HepG2 (cell line): ENCODE data around the gene SMYD1. TPM values are rescaled to one million over a fixed set of nuclear protein-coding genes. Genes with fewer than 3 reads are reported as not detected.

Experiments
- CBX1 ChIP-seq: IDR thresholded peaks from one replicate; pipeline ENCODE4 v1.6.1; 2016; ENCODE audit warnings: antibody characterized with exemption, low read depth
- DDIT3 ChIP-seq: sonication (generic); formaldehyde crosslinking; IDR thresholded peaks from 2 replicates; pipeline ENCODE4 v1.4.0; 2020; ENCODE audit warnings: mild to moderate bottlenecking, missing genetic modification reagents
- EEA1 ChIP-seq: sonication (generic); formaldehyde crosslinking; IDR thresholded peaks from 2 replicates; pipeline ENCODE4 v1.5.1; 2020; ENCODE audit warnings: mild to moderate bottlenecking, missing genetic modification reagents, borderline replicate concordance
- EHMT2 ChIP-seq: fragments of 200-600 bp; sonication (generic); IDR thresholded peaks from 2 replicates; pipeline ENCODE4 v1.7.0; 2017; ENCODE audit warnings: antibody characterized with exemption, low read depth, low read length, borderline replicate concordance
- FOSL1 ChIP-seq: sonication (generic); formaldehyde crosslinking; IDR thresholded peaks from 2 replicates; pipeline ENCODE4 v1.9.0; 2021; ENCODE audit warnings: missing genetic modification reagents, borderline replicate concordance
- HNRNPK ChIP-seq: fragments of 200-400 bp; formaldehyde crosslinking; IDR thresholded peaks from 2 replicates; pipeline ENCODE4 v1.6.1; 2018; ENCODE audit warnings: low read length, low read depth, moderate library complexity, mild to moderate bottlenecking; ENCODE audit not compliant: poor library complexity, severe bottlenecking
- IKZF5 ChIP-seq: IDR thresholded peaks from 2 replicates; pipeline ENCODE4 v1.6.1; 2018; ENCODE audit warnings: missing genetic modification reagents, mild to moderate bottlenecking, missing compliant biosample characterization
- KAT7 ChIP-seq: IDR thresholded peaks from 2 replicates; pipeline ENCODE4 v1.6.1; 2018; ENCODE audit warnings: borderline replicate concordance, missing compliant biosample characterization
- MXD1 ChIP-seq: sonication (generic); formaldehyde crosslinking; IDR thresholded peaks from 2 replicates; pipeline ENCODE4 v1.4.0; 2020; ENCODE audit warnings: mild to moderate bottlenecking, missing genetic modification reagents
- PATZ1 ChIP-seq: sonication (generic); formaldehyde crosslinking; IDR thresholded peaks from 2 replicates; pipeline ENCODE4 v1.4.0; 2020; ENCODE audit warnings: missing genetic modification reagents
- PREB ChIP-seq: sonication (generic); formaldehyde crosslinking; IDR thresholded peaks from 2 replicates; pipeline ENCODE4 v1.4.0; 2020; ENCODE audit warnings: missing genetic modification reagents
- RFX1 ChIP-seq: fragments of 450-650 bp; IDR thresholded peaks from 2 replicates; pipeline ENCODE4 v1.6.1; 2017
- TCF7 ChIP-seq: sonication (generic); IDR thresholded peaks from 2 replicates; pipeline ENCODE4 v1.6.1; 2016; ENCODE audit warnings: antibody characterized with exemption, low read depth
- TEAD3 ChIP-seq: optimal IDR thresholded peaks from 2 replicates; pipeline ENCODE3; 2016; ENCODE audit warnings: borderline replicate concordance
- TERF1 ChIP-seq: sonication (generic); formaldehyde crosslinking; IDR thresholded peaks from 2 replicates; pipeline ENCODE4 v1.8.0; 2022; ENCODE audit warnings: mild to moderate bottlenecking, missing genetic modification reagents, moderate library complexity
- TFDP2 ChIP-seq: sonication (generic); formaldehyde crosslinking; IDR thresholded peaks from 2 replicates; pipeline ENCODE4 v1.4.0; 2020; ENCODE audit warnings: missing genetic modification reagents
- ZKSCAN5 ChIP-seq: sonication (generic); formaldehyde crosslinking; IDR thresholded peaks from 2 replicates; pipeline ENCODE4 v1.5.1; 2020; ENCODE audit warnings: mild to moderate bottlenecking, missing genetic modification reagents
- ZNF501 ChIP-seq: sonication (generic); formaldehyde crosslinking; IDR thresholded peaks from 2 replicates; pipeline ENCODE4 v1.5.1; 2020; ENCODE audit warnings: mild to moderate bottlenecking, moderate library complexity, missing genetic modification reagents
- ZNF572 ChIP-seq: sonication (generic); formaldehyde crosslinking; IDR thresholded peaks from 2 replicates; pipeline ENCODE4 v1.5.1; 2020; ENCODE audit warnings: mild to moderate bottlenecking, missing genetic modification reagents
- ZNF746 ChIP-seq: sonication (generic); formaldehyde crosslinking; IDR thresholded peaks from 2 replicates; pipeline ENCODE4 v1.8.0; 2022; ENCODE audit warnings: mild to moderate bottlenecking, missing genetic modification reagents
- ZNF788 ChIP-seq: sonication (generic); formaldehyde crosslinking; IDR thresholded peaks from 2 replicates; pipeline ENCODE4 v1.5.0; 2020; ENCODE audit warnings: mild to moderate bottlenecking, missing genetic modification reagents, borderline replicate concordance
- ZNF792 ChIP-seq: IDR thresholded peaks from 2 replicates; pipeline ENCODE4 v1.6.1; 2016
- polyA plus RNA-seq, 8 experiments: library from polyadenylated mRNA; depleted of rRNA in 3 of 8; stranded (reverse) in 7 of 8; unstranded in 1 of 8; fragments of >200 nt; fragmentation: Illumina TruSeq in 4 of 8; extraction: Trizol in 4 of 8; gene quantifications; 2 replicates each; pipeline versions ENCODE4 v1.2.1 to v1.2.3, GENCODE V29; 2011 to 2016; ENCODE audit warnings: low read depth in 4 of 8, missing spikeins in 1 of 8, mixed read lengths in 1 of 8; ENCODE audit not compliant: insufficient read depth in 1 of 8
- total RNA-seq, 5 experiments: library from RNA; depleted of rRNA; stranded (reverse); fragments of >200 nt; fragmentation: Illumina TruSeq; extraction: Trizol; gene quantifications; 2 replicates each; pipeline ENCODE4 v1.2.3, GENCODE V29; 2016; ENCODE audit warnings: low read depth in 1 of 5

SMYD1 gene
- total and polyA plus RNA-seq, 2 of the 13 experiments (the other 11 are each of a cell fraction or from before 2014, with no cell fraction given), result not detected

GRCh38 chr2:88128654-88129312 lies 61.2 kb downstream of the SMYD1 start (continued):
- no peak for TF ChIP-seq TERF1 (CRISPR knock-in tag)
- TF ChIP-seq ZNF501 (CRISPR knock-in tag), result no peak
- TF ChIP-seq EEA1, result no peak
- TF ChIP-seq DDIT3 (CRISPR knock-in tag), result no peak
- TF ChIP-seq ZNF792 (CRISPR knock-in tag), result no peak
- TF ChIP-seq IKZF5, result no peak
- TF ChIP-seq ZKSCAN5 (CRISPR knock-in tag), result peak; percentile 38; the same call in 1 of the 2 replicates
- no peak for TF ChIP-seq CBX1
- no peak for TF ChIP-seq HNRNPK
- no peak for TF ChIP-seq PREB (CRISPR knock-in tag)
- TF ChIP-seq ZNF572 (CRISPR knock-in tag), result 0 out of 2 replicates have a peak, but pooled peaks have one; percentile 34
- TF ChIP-seq TEAD3 (CRISPR knock-in tag), result no peak
- no peak for TF ChIP-seq ZNF746
- no peak for TF ChIP-seq PATZ1 (CRISPR knock-in tag)
- TF ChIP-seq KAT7 (CRISPR knock-in tag), result no peak
- no peak for TF ChIP-seq TCF7
- TF ChIP-seq FOSL1 (CRISPR knock-in tag), result no peak
- peak; percentile 71; the same call in 1 of the 2 replicates for TF ChIP-seq EHMT2
- TF ChIP-seq MXD1 (CRISPR knock-in tag), result no peak
- peak; percentile 42 for TF ChIP-seq ZNF788 (CRISPR knock-in tag)
- TF ChIP-seq RFX1, result no peak
- TF ChIP-seq TFDP2 (CRISPR knock-in tag), result no peak
